Activated CD8-positive, alpha-beta T cell treated with anti-CD3 and anti-CD28 coated beads for 36 hours (primary cell): ENCODE measurements around the gene VAV2. TPM values are rescaled to one million over a fixed set of nuclear protein-coding genes. Genes with fewer than 3 reads are reported as not detected.

Experiments
- ATAC-seq: fragments of 200-7000 bp; cut with Tn5 transposase; one replicate; pipeline ENCODE4 v1.10.0; 2021; ENCODE audit warnings: mild to moderate bottlenecking, moderate library complexity
- CTCF ChIA-PET: fragments of 350-600 bp; sonication (Branson Sonifier 250); formaldehyde crosslinking; loops from one replicate; lab custom pipeline; 2021; ENCODE audit warnings: antibody characterized with exemption; lab: Charles Lee
- POLR2A ChIA-PET: fragments of 350-600 bp; sonication (Branson Sonifier 250); formaldehyde crosslinking; loops from one replicate; lab custom pipeline; 2021; ENCODE audit warnings: antibody characterized with exemption; lab: Charles Lee
- DNase-seq: peaks from one replicate; pipeline ENCODE4 v3.0.0-alpha.2; 2020
- H3K27ac Mint-ChIP-seq: one replicate; pipeline ENCODE4 v1.8.0; 2021; ENCODE audit warnings: mild to moderate bottlenecking, mixed read lengths
- H3K27me3 Mint-ChIP-seq: one replicate; pipeline ENCODE4 v1.8.0; 2021; ENCODE audit warnings: mixed read lengths
- H3K36me3 Mint-ChIP-seq: one replicate; pipeline ENCODE4 v1.8.0; 2021; ENCODE audit warnings: low read depth, mixed read lengths
- H3K4me1 Mint-ChIP-seq: one replicate; pipeline ENCODE4 v1.8.0; 2021; ENCODE audit warnings: low read depth, mixed read lengths
- H3K4me3 Mint-ChIP-seq: one replicate; pipeline ENCODE4 v1.8.0; 2021; ENCODE audit warnings: mild to moderate bottlenecking, moderate library complexity, mixed read lengths
- H3K9me3 Mint-ChIP-seq: one replicate; pipeline ENCODE4 v1.8.0; 2021; ENCODE audit warnings: mixed read lengths
- CTCF ChIP-seq: fragments of 200-600 bp; IDR thresholded peaks from one replicate; pipeline ENCODE4 v1.8.0; 2022; ENCODE audit warnings: antibody characterized with exemption, mild to moderate bottlenecking
- intact Hi-C: fragments of 100-400 bp; cut with micrococcal nuclease; formaldehyde crosslinking; loops from one replicate; pipeline ENCODE4 v1.10.0; 2022
- total RNA-seq, 2 experiments: library from RNA; stranded (reverse); gene quantifications; one replicate each; pipeline ENCODE4 v1.2.3, GENCODE V29; 2021

The VAV2 gene
- total RNA-seq, 2 experiments from 2014 or later = 5.1 to 5.4 TPM

- no peak for TF ChIP-seq CTCF
- no peak overlapping the region for H3K4me3 Mint-ChIP-seq
- H3K4me1 Mint-ChIP-seq = peaks cover 13% of the 10 kb centered on the region
- H3K36me3 Mint-ChIP-seq = no peaks in the 10 kb centered on the region
- ChIA-PET POLR2A (interaction anchor here (1.7 kb wide), 1 partner anchor 13 kb away, joined by 6 read pairs; no protein-coding TSS in a partner anchor), CTCF (interaction anchor here (0.7 to 1.8 kb wide), 4 partner anchors 28 to 110 kb away, joined by 3 to 4 read pairs (median 4); no protein-coding TSS in a partner anchor)
- H3K27ac Mint-ChIP-seq = no peak overlapping the region
- no peaks in the 10 kb centered on the region for H3K9me3 Mint-ChIP-seq
- intact Hi-C loops = no loop called here
- ATAC-seq (no peak), DNase-seq (no peak)
- no peaks in the 10 kb centered on the region for H3K27me3 Mint-ChIP-seq
Observed at GRCh38 chr9:133714606-133715294, 277.4 kb downstream of the VAV2 start.

DNA sequence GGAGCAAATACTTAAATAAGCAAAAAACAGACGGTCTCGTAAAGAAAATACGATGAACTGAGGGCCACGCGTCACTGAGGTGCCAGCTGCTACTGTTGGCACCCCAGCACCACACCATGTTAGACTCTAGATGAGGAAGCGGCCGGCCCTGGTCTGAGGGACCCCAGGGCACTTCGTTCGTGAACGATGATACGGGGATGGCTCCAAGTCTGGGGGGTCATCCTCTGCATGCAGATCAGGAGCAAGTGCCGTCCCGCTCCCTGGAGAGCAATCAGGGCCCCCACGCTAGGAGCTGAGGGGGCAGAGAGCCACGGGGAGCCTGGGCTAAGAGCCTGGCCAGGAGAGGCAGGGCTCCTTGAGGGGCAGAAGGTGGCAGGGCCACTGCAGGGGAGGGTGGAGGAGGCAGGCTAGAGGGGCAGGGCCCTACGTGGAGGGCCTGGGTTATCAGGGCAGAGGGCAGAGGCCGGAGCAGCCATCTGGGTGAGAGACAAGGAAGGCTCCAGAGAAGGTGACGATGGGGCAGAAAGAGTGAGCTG is 278.1 kb downstream of the VAV2 start:
- ChIA-PET CTCF (interaction anchor here (1.1 to 1.8 kb wide), 3 partner anchors 29 to 109 kb away, joined by 4 read pairs; no protein-coding TSS in a partner anchor), POLR2A (interaction anchor here (1.7 kb wide), 1 partner anchor 12 kb away, joined by 6 read pairs; no protein-coding TSS in a partner anchor)
- intact Hi-C loops = no loop called here
- no peak for TF ChIP-seq CTCF
- ATAC-seq = no peak
- peaks cover 20% of the 10 kb centered on the region for H3K4me1 Mint-ChIP-seq
- no peak overlapping the region for H3K27ac Mint-ChIP-seq
- DNase-seq = no peak
- H3K27me3 Mint-ChIP-seq = no peaks in the 10 kb centered on the region
- H3K36me3 Mint-ChIP-seq = no peaks in the 10 kb centered on the region
- no peak overlapping the region for H3K4me3 Mint-ChIP-seq
- no peaks in the 10 kb centered on the region for H3K9me3 Mint-ChIP-seq

- peaks cover 25% of the 10 kb centered on the region for H3K4me1 Mint-ChIP-seq
- H3K36me3 Mint-ChIP-seq = no peaks in the 10 kb centered on the region
- H3K27me3 Mint-ChIP-seq = no peaks in the 10 kb centered on the region
- no peak overlapping the region for H3K27ac Mint-ChIP-seq
- ATAC-seq = no peak
- DNase-seq = no peak
- no peak for TF ChIP-seq CTCF
- ChIA-PET POLR2A (interaction anchor here (1.7 kb wide), 1 partner anchor 11 kb away, joined by 6 read pairs; no protein-coding TSS in a partner anchor), CTCF (interaction anchor here (1.1 to 1.8 kb wide), 3 partner anchors 30 to 109 kb away, joined by 4 to 5 read pairs (median 4); no protein-coding TSS in a partner anchor)
- H3K4me3 Mint-ChIP-seq = no peak overlapping the region
- intact Hi-C loops = no loop called here
- H3K9me3 Mint-ChIP-seq = no peaks in the 10 kb centered on the region
Observed at GRCh38 chr9:133713150-133713959, 278.8 kb downstream of the VAV2 start.

DNA sequence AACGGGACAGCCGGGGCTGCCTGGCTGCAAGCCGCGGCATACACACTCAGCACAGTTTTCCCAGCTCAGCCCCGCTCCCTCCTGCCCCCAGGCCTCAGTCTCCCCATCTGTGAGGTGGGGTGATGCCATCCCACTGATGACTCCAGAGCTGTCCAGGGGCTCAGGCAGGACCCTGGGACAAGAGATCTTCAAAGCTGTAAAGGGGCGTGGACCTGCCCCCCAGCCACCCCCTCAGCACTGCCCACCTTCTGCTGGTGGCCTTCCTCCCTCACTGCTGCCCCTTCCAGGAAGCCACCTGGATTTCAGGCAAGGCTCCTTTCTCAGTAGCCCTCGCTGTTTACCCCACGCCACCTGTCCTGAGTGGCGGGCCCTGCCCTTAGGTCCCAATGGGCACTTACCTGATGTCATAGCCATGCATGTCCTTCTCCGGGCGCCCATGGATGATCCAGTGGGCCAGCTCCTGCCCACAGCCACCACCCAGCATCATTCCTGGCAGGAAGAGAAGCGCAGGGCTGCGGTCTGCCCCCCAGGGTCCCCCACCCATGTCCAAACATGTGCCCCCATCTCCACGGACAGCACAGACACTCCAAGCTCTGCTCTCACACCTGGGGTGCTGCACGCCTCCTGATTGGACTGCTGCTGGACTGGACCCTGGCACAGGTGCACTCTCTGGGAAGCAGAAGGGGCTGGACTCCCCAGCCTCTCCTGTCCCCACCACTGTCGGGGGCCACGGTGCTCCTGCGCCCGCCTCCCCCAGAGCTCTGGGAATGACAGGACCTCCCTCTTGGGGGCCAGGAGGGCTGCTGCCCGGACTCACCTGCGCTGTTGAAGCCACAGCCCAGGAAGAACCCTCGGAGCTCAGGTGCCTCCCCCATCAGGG is 279.7 kb downstream of the VAV2 start:
- peaks cover 27% of the 10 kb centered on the region for H3K4me1 Mint-ChIP-seq
- DNase-seq (no peak), ATAC-seq (no peak)
- CTCF ChIA-PET = interaction anchor here (1.3 to 1.8 kb wide), 2 partner anchors 31 to 56 kb away, joined by 4 to 5 read pairs; no protein-coding TSS in a partner anchor
- no peak for TF ChIP-seq CTCF
- H3K4me3 Mint-ChIP-seq = no peak overlapping the region
- H3K27me3 Mint-ChIP-seq = no peaks in the 10 kb centered on the region
- POLR2A ChIA-PET = interaction anchor here (0.6 kb wide), 1 partner anchor 252 kb away, joined by 5 read pairs; no protein-coding TSS in a partner anchor
- H3K36me3 Mint-ChIP-seq = no peaks in the 10 kb centered on the region
- intact Hi-C loops = no loop called here
- no peaks in the 10 kb centered on the region for H3K9me3 Mint-ChIP-seq
- no peak overlapping the region for H3K27ac Mint-ChIP-seq

Other genes starting within 250 kb of the VAV2 start
- gene BRD3OS, start 33.2 kb upstream of the VAV2 start, total RNA-seq = 1 to 10 TPM; 8.1 to 8.2 TPM
- 10 to 100 TPM; 32.7 to 37.7 TPM for gene BRD3, start 75.7 kb upstream of the VAV2 start, total RNA-seq
- gene WDR5, start 143.8 kb upstream of the VAV2 start, total RNA-seq = 10 to 100 TPM; 50.9 to 53.3 TPM
- 10 to 100 TPM; 17.5 to 26.8 TPM for gene RNU6ATAC, start 172.2 kb upstream of the VAV2 start, total RNA-seq